ENCODE data around the gene INPP5D.
"Not testable (repeated sequence)": the region's sequence is repeated elsewhere in the genome, so short reads cannot be mapped to it uniquely, and the experiment has no call there.

The INPP5D gene

DNA sequence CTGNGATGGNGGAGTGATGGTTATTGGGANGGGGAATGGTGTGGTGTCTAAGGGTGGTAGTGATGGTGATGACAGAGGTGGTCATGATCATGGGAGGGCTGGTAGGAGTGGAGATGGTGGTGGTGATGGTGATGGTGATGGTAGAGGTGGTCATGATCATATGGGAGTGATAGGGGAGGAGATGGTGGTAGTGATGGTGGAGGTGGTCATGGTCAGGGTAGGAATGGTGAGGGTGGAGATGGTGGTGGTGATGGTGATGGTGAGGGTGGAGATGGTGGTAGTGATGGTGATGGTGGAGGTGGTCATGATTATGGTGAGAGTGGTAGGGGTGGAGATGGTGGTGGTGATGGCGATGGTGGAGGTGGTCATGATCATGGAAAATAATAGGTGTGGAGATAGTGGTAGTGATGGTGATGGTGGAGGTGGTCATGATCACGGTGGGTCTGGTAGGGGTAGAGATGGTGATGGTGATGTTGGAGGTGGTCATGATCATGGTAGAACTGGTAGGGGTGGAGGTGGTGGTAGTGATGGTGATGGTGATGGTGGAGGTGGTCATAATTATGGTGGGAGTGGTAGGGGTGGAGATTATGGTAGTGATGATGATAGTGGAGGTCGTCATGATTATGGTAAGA lies 83.7 kb downstream of the INPP5D start:
- DNase-seq (ENCODE audit: low read depth), result no peak

DNA sequence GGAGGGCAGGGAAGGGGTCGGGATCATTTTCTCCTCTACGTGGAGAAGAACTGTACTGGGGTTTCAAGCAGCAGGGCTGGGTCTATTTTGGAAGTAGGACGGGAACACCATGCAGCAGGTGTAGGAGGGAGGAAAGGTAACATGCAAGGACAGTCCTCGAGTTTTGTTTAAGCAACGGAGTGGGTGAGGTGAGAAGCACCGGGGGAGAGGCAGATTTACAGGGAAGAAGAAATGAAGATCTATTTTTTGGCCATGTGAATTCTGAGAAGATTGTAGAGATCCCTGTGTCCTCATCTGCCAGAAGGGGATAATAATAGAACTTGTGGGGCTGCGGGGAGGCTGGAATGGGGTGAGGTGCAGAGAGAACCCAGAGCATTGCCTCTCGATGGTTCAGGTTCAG lies 85.6 kb downstream of the INPP5D start:
- no peak for DNase-seq (ENCODE audit: low read depth)

DNA sequence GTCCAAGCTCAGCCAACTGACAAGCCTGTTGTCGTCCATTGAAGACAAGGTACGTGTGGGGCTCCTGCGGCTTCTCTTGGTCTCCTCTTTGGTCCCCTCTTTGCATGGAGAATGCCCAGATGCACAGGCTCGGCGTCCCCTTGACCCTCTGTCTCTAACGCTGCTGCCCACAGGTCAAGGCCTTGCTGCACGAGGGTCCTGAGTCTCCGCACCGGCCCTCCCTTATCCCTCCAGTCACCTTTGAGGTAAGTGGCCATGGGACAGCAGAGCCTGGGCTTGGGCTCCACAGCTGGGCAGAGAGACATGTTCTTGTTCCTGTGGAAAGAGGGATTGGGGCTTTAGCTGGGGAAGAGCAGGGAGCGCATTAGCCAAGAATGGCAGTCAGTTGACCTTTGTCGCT lies 86.1 kb downstream of the INPP5D start:
- DNase-seq (ENCODE audit: low read depth), result no peak

DNA sequence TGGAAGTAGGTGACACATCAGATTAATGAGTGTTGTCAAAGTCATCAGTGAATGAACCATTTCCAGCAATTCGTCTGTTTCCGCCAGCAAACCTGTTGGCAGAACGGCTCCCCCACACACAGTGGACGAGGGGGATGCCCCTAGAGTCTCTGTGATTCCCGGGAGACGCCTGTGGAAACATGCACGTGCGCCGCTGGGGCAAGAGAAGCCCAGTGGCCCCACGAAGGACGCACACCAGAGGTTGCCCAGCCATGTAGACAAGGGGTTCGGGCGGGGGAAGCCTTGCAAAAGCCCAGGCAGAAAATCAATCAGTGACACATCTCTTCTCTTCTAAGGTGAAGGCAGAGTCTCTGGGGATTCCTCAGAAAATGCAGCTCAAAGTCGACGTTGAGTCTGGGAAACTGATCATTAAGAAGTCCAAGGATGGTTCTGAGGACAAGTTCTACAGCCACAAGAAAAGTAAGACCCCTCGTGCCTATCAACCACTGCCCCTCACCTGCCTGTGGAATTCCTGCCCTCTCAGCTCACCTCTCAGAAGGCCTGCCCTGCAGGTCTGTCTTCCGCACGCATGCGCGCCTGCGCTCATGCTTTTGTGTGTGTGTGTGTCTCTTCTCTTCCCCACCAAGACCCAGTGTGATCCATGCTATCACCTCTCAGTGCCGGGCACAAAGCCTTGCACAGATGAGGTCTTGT lies 87.1 kb downstream of the INPP5D start:
- DNase-seq (ENCODE audit: low read depth), result no peak

DNA sequence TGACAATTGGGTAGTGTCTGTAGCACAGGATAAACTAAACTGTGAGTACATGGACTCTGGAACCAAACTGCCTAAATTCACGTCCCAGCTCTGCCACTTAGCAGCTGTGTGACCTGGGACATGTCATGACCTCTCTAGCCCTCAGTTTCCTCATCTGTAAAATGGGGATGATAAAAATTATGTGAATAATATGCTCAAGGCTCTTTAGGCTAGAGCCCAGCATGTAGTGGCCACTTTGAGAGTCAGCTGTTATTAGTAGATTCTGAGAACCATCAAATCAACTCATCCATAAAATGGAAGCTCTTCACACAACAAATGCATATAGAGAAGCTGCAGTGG lies 87.7 kb downstream of the INPP5D start:
- no peak for DNase-seq (ENCODE audit: low read depth)

DNA sequence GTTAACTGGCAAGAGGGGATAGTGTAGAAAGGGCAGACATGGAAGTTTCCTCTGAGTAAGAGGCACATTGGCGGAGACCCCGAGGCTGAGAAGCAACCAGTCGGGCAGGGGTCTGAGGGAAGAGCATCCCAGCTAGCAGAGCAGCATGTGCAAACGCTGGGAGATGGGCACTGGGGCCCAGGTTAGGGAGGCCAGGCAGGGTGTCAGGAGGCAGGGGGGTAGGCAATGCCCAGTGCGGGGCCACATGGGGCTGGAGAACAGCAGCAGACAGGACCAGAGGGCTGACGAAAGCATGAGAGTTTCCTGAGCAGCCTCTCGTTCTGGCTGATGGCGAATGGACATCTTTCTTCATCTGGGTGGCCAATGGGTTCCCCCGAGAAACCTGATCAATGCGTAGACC lies 88.2 kb downstream of the INPP5D start:
- no peak for DNase-seq (ENCODE audit: low read depth)

DNA sequence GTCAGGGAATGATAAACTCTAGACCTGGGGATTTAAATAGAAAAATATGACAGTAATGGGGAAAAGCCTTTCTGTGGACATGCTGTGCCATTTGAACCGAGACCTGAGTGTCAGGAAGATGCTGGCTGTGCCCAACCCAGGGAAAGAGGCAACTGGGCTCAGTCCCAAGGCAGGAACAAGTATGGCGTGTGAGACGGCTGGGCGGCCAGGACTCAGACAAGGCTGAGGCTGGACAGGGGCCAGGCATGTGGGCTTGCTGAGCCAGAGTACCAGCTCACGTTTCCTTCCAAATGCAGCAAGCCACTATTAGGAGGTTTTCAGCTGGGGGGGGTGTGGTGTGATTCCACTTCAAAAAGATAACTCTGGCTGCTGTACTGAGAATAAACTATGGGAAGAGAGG lies 92.4 kb downstream of the INPP5D start:
- DNase-seq (ENCODE audit: low read depth), result peak; percentile 12

DNA sequence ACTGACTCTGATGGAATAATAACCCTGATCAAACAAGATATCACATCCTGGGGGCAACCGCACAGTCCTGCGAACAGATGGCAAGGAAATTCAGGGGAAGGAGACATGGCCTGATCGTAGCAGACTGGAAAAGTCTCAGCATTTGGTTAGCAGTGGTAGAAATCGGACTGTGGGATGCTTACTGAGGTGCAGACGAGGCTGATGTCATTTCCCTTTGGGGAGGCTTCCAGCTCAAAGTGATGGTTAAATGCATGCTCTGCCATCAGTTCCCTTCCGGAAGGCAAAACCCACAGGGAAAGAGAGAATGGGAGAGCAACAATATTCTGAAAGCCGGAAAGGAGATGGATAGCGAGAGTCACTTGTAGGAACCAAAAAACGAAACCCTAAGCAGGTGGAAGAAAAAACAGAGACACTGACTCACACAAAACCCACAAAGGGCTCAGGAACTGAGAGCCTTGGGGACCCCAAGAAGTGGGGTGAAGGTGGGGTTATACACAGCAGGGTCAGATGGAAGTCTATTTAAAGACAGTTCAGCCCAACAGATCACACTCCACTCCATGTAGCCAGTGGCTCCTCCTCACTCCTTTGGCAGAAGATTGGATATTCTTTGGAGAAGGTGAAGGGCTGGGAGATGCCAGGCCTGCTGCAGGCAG lies 93.1 kb downstream of the INPP5D start:
- DNase-seq (ENCODE audit: low read depth), result no peak

DNA sequence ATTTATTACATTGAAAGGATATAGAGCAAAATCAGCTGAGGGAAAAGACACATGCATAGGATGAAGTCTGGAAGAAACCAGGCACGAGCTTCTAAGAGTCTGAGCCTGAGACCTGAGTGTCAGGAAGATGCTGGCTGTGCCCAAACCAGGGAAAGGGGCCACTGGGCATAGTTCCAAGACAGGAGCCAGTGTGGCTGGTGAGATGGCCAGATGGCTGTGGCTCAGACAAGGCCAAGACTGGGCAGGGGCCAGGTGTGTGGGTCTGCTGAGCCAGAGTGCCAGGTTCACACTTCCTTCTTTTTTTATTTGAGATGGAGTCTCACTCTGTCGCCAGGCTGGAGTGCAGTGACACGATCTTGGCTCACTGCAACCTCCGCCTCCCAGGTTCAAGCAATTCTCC lies 95.9 kb downstream of the INPP5D start:
- no peak for DNase-seq (ENCODE audit: low read depth)

DNA sequence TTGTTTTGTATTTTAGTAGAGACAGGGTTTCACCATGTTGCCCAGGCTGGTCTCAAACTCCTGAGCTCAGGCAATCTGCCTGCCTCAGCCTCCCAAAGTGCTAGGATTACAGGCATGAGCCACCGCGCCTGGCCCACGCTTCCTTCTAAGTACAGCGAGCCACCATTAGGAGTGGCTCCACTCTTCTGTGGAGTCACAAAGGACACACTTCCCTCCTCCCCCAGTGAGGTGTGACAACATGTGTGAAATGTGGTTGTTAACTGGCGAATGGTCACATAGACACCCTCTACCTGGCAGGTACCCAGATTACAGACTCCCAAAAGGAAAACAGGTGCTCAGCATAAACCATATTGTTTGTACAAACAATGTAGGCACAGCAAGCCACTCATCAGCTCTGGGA lies 96.3 kb downstream of the INPP5D start:
- not testable (repeated sequence) for DNase-seq (ENCODE audit: low read depth)

DNA sequence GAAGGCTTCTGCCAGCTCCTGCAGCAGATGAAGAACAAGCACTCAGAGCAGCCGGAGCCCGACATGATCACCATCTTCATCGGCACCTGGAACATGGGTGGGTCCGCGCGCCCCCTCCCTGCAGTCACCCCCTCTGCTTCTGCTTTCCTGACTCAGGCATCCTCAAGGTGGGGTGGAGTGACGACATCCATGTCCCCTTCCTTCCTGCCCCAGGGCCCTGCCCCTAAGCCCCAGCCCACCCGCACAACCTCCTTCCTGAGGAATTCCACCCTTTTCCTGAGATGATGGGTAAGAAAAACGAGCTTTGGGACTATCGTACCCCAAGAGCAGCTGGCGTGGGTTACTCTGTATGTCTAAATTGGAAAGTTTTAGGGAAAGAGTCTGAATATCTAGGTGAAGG lies 101.6 kb downstream of the INPP5D start:
- no peak for DNase-seq (ENCODE audit: low read depth)

DNA sequence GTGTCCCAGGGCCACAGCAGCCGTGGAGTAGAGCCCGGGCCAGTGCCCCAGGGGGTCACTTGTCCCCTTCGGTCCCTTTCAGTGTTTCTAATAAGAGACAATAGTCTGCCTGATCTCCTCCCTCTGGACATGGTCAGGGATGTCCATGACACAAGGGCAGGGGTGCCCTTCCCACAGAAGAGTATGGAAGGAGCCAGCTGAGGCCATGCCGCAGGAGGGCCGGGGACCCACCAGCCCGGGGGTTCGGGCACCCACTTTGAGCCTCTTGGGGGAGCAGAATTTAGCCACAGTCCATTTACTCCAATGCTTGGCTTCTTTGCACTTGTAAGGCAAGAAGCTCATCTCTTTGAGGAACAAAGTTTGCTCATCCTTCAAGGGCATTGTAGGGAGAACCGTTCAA lies 102.6 kb downstream of the INPP5D start:
- DNase-seq (ENCODE audit: low read depth), result no peak

DNA sequence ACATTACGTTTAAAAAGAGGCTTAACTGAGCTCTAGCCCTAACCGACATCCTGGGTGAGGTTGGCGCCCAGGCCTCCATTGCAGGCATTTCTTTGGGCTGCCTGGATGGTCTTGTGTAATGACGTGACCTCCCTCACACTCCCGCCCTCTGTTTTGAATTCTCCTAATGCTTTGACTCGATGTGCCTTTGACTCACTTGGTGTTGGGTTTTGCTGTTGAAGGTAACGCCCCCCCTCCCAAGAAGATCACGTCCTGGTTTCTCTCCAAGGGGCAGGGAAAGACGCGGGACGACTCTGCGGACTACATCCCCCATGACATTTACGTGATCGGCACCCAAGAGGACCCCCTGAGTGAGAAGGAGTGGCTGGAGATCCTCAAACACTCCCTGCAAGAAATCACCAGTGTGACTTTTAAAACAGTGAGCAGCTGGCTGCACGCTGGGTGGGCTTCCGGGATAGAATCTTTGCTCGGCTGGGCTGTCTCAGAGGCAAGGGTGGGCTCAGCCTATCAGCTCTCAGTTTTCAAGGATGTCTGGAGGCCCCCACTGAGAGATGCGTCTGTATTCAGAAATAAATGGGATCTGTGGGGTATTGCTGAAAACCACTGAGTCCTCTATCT lies 103.5 kb downstream of the INPP5D start:
- no peak for DNase-seq (ENCODE audit: low read depth)

DNA sequence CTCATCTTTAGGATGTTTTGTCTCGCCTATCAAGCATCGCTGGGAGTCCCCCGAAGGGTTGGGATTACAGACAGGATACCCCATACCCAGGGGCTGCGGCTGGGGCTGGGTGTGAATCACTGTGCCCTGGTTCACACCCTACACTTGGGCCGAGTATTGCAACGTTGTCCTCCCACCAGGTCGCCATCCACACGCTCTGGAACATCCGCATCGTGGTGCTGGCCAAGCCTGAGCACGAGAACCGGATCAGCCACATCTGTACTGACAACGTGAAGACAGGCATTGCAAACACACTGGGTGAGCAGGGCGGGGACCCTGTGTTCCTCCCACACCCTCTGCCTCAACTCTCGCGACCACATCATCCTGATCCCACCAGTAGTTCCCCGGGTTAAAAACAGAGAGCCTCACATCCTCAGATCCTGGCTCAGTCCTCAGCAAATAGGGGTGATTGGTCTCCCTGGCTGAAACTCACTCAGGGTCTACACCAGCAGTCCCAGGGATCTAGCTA lies 104.0 kb downstream of the INPP5D start:
- DNase-seq (ENCODE audit: low read depth), result no peak

DNA sequence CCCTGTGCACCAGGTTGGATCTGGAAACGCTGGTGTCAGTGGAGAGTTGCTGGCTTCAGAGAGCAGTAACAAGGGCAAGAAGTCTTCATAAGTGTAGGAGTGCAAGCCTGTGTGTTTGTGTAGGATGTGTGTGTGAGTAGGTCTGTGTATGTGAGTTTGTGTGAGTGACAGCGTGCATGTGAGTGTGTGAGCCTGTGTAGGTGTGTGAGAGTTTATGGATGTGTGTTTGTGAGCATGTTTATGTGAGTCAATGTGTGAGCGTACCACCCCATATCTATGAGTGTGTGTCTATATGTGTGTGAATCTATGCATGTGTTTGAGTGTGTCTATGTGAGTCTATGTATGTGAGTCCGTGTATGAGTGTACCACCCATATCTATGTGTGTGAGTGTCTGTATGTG lies 104.8 kb downstream of the INPP5D start:
- no peak for DNase-seq (ENCODE audit: low read depth)

DNA sequence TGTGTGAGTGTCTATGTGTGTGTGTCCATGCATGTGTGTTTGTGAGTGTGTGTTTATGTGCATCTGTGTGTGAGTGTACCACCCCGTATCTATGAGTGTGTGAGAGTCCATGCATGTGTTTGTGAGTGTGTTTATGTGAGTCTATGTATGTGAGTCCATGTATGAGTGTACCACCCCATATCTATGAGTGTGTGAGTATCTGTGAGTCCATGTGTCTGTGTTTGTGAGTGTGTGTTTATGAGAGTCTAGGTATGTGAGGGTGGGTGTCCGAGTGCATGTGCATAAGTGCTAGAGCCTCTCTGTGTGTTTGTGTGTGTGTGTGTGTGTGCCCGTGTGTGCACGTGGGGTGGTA lies 105.4 kb downstream of the INPP5D start:
- no peak for DNase-seq (ENCODE audit: low read depth)

DNA sequence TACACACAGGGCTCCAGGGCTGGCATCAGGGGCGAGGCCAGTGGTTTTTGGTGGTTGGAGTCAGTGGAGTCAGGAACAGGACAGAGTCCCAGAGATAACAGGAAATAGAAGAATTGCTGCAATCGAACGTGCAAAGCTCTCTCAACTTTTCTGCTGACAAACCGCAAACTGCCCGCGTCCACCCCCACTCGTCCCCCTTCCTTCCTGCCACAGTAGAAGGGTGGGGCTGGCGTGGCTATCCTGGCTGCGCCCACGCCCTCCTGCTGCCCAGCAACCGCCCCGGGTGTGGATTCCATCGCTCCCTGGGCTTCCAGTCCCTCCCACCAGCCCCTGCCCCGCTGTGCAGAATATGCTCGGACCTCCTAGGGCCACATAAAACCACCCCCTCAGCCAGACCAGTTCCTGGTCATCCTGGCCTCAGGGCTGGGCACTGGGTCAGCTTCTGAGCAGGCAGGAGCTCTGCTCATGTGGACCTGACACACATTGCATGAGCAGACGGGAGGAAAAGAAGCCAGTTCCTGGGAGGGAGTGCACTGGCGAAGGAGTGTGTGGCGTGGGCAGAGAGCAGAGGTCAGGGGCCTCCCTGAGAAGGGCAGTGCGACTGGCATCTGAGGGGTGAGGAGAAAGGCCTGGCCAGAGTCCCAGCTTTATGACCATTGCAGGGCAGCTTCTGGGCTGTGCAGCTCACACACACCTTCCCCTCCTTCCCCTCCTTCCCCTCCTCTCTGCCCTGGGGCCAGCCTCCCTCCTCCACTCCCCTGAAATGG lies 105.9 kb downstream of the INPP5D start:
- peak; percentile 19 for DNase-seq (ENCODE audit: low read depth)

DNA sequence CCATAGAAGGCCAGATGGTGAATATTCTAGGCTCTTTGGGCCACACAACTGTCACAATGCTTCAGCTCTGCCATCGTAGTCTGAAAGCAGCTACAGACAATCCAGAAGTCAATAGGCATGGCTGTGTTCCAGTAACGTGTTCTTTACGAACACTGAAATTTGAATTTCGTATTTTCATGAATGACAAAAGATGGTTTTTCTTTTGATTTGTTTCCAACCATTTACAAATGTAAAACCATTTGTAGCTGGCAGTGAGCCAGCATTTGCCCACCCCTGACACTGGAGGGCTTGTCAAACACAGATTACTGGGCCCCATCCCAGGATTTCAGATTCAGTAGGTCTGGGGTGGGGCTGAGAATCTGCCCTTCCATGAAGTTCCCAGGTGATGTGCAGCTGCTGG lies 108.3 kb downstream of the INPP5D start:
- no peak for DNase-seq (ENCODE audit: low read depth)

DNA sequence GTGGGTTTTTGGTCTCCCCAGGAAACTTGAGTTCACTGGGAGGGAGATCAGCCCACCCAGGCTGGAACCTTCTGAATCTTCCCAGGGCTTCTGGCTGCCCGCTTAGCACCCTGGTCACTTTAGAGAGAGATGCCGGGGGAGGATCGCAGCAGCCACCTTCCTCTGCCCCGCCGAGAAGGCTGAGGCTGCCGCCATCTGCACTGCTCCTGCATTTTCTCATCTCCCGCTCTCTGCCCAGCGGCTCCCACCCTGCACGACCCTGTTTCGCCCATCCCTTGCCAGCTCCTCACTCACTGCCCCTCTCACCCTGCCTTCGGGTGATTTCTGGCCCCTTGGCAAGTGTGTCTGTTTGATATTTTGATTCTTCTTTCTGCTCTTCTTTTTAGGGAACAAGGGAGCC lies 108.8 kb downstream of the INPP5D start:
- DNase-seq (ENCODE audit: low read depth), result no peak

DNA sequence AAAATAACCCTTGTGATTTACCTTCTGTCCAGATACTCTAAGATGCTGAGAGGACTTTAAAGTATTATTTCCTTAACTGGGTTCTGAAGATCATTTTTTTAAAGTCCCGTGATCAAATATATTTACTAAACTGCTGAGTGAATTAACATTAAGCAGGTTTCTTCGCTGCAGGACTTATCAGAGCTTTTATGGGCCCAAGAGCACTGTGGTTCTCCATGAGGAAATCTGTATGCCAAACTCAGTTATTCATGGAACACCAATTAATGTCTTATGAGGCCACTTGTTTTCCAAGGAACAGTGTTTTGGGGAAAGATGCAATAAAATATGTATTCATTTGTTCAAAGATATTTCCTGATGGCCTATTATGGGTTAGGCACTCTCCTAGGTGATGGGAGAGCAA lies 111.2 kb downstream of the INPP5D start:
- no peak for DNase-seq (ENCODE audit: low read depth)

DNA sequence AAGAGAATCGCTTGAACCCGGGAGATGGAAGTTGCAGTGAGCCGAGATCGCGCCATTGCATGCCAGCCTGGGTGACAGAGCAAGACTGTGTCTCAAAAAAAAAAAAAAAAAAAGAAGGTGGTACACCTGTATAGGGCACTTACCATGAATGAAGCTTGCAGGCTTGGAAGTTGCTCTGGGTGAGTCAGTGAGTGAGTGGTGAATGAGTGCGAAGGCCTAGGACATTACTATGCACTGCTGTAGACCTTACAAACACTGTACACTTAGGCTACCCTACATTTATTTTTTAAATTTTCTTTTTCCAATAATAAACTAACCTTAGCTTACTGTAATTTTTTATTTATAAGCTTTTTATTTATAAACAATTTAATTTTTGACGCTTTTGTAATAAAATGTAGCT lies 113.0 kb downstream of the INPP5D start:
- DNase-seq (ENCODE audit: low read depth), result no peak

DNA sequence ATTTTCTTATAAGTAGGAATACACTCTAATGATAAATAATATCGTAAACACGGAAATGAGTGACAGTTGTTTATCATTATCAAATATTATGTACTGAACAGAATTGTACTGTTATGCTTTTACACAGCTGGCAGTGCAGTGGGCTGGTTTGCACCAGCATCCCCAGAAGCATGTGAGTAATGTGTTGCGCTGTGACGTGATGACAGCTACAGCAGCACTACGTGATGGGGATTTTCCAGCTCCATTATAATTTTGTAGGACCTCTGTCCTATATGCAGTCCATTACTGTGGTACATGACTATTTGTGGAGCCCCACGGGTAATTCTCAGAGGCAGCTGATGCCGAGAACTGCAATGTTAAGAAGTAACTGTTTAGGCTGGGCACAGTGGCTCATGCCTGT lies 114.0 kb downstream of the INPP5D start:
- no peak for DNase-seq (ENCODE audit: low read depth)
